Colonic mucosa (tissue), 4 donors: ENCODE data around the gene ROMO1. TPM values are rescaled to one million over a fixed set of nuclear protein-coding genes. Genes with fewer than 3 reads are reported as not detected.
"Not testable (repeated sequence)": the region's sequence is repeated elsewhere in the genome, so short reads cannot be mapped to it uniquely, and the experiment has no call there.

Experiments used
- DNase-seq: peaks from one replicate; pipeline ENCODE4 v3.0.0-alpha.2; 2020
- H3K27ac ChIP-seq: fragments of 200-600 bp; one replicate; pipeline ENCODE4 v1.8.0; 2021
- H3K27me3 ChIP-seq: fragments of 200-600 bp; one replicate; pipeline ENCODE4 v1.8.0; 2021
- H3K36me3 ChIP-seq: fragments of 200-600 bp; one replicate; pipeline ENCODE4 v1.8.0; 2021
- H3K4me1 ChIP-seq: fragments of 200-600 bp; one replicate; pipeline ENCODE4 v1.8.0; 2021; ENCODE audit warnings: mild to moderate bottlenecking
- H3K4me3 ChIP-seq: fragments of 200-600 bp; one replicate; pipeline ENCODE4 v1.8.0; 2021
- H3K9ac ChIP-seq, 2 donors: one replicate each; pipeline ENCODE4 v1.7.0; 2013; ENCODE audit warnings: control low read depth in 2 of 2, low read depth in 2 of 2, low read length in 2 of 2
- H3K9me3 ChIP-seq: fragments of 200-600 bp; one replicate; pipeline ENCODE4 v1.8.0; 2021
- intact Hi-C: fragments of 100-400 bp; cut with DNase I; formaldehyde crosslinking; loops from one replicate; pipeline ENCODE4 v1.14.1; 2022
- total RNA-seq, 2 donors: library from RNA; stranded (reverse); fragmentation: NEBNext Ultra II Directional in 1 of 2; extraction: Animal tissue kit (Norgen Biotek cat#: 25700) in 1 of 2; gene quantifications; one replicate each; pipeline ENCODE4 v1.2.1, GENCODE V29; 2021
- TF ChIP-seq, protein P1 (sequence below): fragments of 200-600 bp; IDR thresholded peaks from one replicate; pipeline ENCODE4 v1.8.0; 2022; ENCODE audit warnings: antibody characterized with exemption, mild to moderate bottlenecking
- donor health status: healthy.
- donor health status: DM: no; HTN: no; CAD: no.
- donor health status: DM: no; HTN: no; CAD: no.

The ROMO1 gene
- total RNA-seq, 2 donors from 2014 or later, result 189 to 268 TPM

DNA sequence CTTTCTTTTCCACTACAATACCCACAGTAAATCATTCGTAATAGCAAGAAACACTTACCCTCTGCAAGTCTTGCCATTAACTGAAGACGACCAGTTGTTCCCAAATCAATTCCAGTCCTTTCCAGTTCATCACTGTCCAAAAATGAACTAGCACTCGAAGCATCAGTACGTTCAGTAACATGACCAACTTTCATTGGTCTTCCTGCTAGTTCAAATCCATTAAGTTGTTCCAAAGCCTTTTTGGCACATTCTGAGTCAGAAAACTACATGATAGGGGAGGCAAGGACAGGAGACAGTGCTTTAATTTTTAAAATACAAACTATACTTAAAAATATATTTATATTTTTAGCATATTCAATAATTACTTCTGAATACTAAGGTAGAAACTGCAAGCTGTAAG, 14.9 kb downstream of the ROMO1 start:
- no peak for DNase-seq
- no peaks in the 10 kb centered on the region for H3K4me1 ChIP-seq

DNA sequence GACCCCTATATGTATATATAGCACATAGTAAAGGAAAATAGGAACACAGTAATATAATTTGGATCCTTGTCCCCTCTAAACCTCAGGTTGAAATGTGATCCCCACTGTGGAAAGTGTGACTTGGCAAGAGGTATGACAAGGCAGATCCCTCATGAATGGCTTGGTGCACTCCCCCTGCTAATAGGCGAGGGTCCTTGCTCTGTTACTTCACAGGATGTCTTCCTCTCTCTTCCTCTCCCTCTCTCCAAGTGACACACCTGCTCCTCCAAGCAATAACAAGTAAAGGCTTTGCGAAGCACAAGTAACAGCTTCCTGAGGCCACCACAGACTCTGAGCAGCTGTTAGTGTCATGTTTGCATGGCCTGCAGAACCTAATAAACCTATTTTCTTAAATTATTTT, 16.4 kb downstream of the ROMO1 start:
- DNase-seq, result no peak
- no peak overlapping the region for H3K9ac ChIP-seq
- H3K4me1 ChIP-seq, result no peaks in the 10 kb centered on the region
- H3K9me3 ChIP-seq, result no peaks in the 10 kb centered on the region
- no peak overlapping the region for H3K4me3 ChIP-seq
- intact Hi-C loops, result no loop called here
- no peaks in the 10 kb centered on the region for H3K27me3 ChIP-seq
- peaks cover 73% of the 10 kb centered on the region for H3K36me3 ChIP-seq
- no peak overlapping the region for H3K27ac ChIP-seq
- TF ChIP-seq, protein P1, sequence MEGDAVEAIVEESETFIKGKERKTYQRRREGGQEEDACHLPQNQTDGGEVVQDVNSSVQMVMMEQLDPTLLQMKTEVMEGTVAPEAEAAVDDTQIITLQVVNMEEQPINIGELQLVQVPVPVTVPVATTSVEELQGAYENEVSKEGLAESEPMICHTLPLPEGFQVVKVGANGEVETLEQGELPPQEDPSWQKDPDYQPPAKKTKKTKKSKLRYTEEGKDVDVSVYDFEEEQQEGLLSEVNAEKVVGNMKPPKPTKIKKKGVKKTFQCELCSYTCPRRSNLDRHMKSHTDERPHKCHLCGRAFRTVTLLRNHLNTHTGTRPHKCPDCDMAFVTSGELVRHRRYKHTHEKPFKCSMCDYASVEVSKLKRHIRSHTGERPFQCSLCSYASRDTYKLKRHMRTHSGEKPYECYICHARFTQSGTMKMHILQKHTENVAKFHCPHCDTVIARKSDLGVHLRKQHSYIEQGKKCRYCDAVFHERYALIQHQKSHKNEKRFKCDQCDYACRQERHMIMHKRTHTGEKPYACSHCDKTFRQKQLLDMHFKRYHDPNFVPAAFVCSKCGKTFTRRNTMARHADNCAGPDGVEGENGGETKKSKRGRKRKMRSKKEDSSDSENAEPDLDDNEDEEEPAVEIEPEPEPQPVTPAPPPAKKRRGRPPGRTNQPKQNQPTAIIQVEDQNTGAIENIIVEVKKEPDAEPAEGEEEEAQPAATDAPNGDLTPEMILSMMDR, result no peak

More for the DNA sequence above, 14.9 kb downstream of the ROMO1 start:
- Histone ChIP-seq H3K4me3 (no peak overlapping the region), H3K36me3 (peaks cover 74% of the 10 kb centered on the region), H3K27ac (no peak overlapping the region), H3K9me3 (no peaks in the 10 kb centered on the region), H3K9ac (no peak overlapping the region), H3K27me3 (no peaks in the 10 kb centered on the region)
- TF ChIP-seq, protein P1, result no peak
- intact Hi-C loops, result no loop called here

DNA sequence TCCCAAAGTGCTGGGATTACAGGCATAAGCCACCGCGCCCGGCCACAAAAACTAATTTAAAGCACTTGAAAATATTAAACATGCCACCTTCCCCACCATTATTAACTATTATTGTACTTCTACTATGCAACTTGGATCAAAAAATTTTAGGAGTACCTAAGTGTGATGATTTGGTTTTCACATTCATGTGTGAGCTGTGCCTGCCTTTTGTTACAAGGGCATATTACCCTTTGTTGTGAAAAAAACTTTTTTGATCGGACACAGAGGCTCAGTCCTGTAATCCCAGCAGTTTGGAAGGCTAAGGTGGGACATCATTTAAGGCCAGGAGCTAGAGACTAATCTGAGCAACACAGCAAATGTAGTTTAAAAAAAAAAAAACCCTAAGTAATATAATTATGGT, 17.1 kb downstream of the ROMO1 start:
- H3K27me3 ChIP-seq, result no peaks in the 10 kb centered on the region
- H3K36me3 ChIP-seq, result peaks cover 74% of the 10 kb centered on the region
- TF ChIP-seq, protein P1, result no peak
- H3K9ac ChIP-seq, result no peak overlapping the region
- no peaks in the 10 kb centered on the region for H3K9me3 ChIP-seq
- no peak overlapping the region for H3K27ac ChIP-seq
- intact Hi-C loops, result no loop called here
- no peak for DNase-seq
- no peak overlapping the region for H3K4me3 ChIP-seq
- no peaks in the 10 kb centered on the region for H3K4me1 ChIP-seq

DNA sequence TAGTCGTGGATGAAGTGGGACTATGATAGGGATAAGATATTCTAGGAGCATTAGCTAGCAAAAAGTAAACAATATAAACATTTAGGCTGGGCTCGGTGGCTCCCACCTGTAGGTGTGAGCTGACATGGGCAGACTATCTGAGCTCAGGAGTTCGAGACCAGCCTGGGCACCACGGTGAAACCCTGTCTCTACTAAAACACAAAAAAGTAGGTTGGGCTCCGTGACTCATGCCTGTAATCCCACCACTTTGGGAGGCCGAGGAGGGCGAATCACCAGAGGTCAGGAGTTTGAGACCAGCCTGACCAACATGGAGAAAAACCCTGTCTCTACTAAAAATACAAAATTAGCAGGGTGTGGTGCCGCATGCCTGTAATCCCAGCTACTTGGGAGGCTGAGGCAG, 19.1 kb downstream of the ROMO1 start:
- H3K4me3 ChIP-seq, intact Hi-C loops, DNase-seq, H3K27ac ChIP-seq, H3K27me3 ChIP-seq, H3K9ac ChIP-seq, H3K4me1 ChIP-seq, H3K9me3 ChIP-seq: not testable (repeated sequence)
- peaks cover 71% of the 10 kb centered on the region for H3K36me3 ChIP-seq

DNA sequence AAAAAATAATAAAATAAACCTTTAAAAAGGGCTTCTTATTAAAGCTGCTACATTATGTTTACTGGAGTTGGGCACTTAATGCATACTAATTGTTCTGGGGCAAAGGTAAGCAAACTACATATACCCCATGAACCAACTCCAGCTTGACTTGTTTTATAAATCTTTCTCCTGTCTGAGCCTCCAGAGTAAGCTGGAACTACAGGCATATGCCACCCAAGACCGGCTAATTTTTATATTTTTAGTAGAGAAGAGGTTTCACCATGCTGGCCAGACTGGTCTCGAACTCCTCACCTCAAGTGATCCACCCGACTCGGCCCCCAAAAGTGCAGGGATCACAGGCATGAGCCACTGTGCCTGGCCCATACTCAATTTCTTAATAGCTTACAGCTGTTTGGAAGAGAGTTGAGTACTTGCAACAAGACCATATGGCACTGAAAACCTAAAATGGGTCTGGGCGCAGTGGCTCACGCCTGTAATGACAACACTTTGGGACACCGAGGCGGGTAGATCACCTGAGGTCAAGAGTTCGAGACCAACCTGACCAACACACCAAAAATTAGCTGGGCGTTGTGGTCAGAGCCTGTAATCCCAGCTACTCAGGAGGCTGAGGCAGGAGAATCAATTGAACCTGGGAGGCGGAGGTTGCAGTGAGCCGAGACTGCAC, 19.9 kb downstream of the ROMO1 start:
- intact Hi-C loops, result no loop called here
- no peak for DNase-seq
- TF ChIP-seq, protein P1, result no peak

DNA sequence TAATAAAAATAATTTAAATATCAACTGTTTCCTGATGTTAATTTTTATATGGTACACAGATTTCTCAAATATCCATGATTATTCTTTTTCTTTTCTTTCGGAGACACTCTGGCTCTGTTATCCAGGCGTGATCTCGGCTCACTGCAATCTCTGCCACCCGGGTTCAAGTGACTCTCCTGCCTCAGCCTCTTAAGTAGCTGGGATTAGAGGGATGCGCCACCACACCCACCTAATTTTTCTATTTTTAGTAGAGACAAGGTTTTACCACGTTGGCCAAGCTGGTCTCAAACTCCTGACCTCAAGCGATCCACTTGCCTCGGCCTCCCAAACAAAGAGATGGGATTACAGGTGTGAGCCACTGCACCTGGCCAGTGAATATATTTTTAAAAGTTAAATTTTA, 20.5 kb downstream of the ROMO1 start:
- Histone ChIP-seq H3K4me1 (no peaks in the 10 kb centered on the region), H3K36me3 (peaks cover 81% of the 10 kb centered on the region), H3K27me3 (no peaks in the 10 kb centered on the region), H3K9ac (no peak overlapping the region), H3K9me3 (no peaks in the 10 kb centered on the region), H3K4me3 (no peak overlapping the region), H3K27ac (no peak overlapping the region)
- intact Hi-C loops, result no loop called here
- no peak for DNase-seq
- TF ChIP-seq, protein P1, result no peak

More for the DNA sequence above, 19.9 kb downstream of the ROMO1 start:
- Histone ChIP-seq H3K4me3 (no peak overlapping the region), H3K27ac (no peak overlapping the region), H3K4me1 (no peaks in the 10 kb centered on the region), H3K9me3 (no peaks in the 10 kb centered on the region), H3K27me3 (no peaks in the 10 kb centered on the region), H3K36me3 (peaks cover 78% of the 10 kb centered on the region), H3K9ac (no peak overlapping the region)
